PC-9 (cell line): ENCODE results near the gene RER1. TPM values are rescaled to one million over a fixed set of nuclear protein-coding genes. Genes with fewer than 3 reads are reported as not detected.

Experiments used
- BruUV-seq: library from RNA; stranded (reverse); fragments of 400-500 nt; replicated peaks from 2 replicates; lab custom pipeline; 2021; lab: Mats Ljungman, UMichigan
- CTCF ChIA-PET: fragments of 300-600 bp; sonication (Branson Sonifier 250); formaldehyde crosslinking; loops from one replicate; lab custom pipeline; 2022; ENCODE audit warnings: antibody characterized with exemption; lab: Charles Lee
- POLR2A ChIA-PET: fragments of 300-600 bp; sonication (Branson Sonifier 250); formaldehyde crosslinking; loops from one replicate; lab custom pipeline; 2022; ENCODE audit warnings: antibody characterized with exemption; ENCODE audit not compliant: unreplicated experiment; lab: Charles Lee
- DNase-seq, 2 experiments: peaks; one replicate each; pipeline versions ENCODE4 v3.0.0 to v3.0.0-alpha.2; 2015 to 2022; ENCODE audit warnings: mixed read lengths in 1 of 2
- H2AFZ ChIP-seq: fragments of 200-600 bp; sonication (generic); 2 replicates; pipeline ENCODE4 v1.8.1; 2017; ENCODE audit warnings: antibody characterized with exemption
- H3F3A ChIP-seq: fragments of 200-600 bp; sonication (generic); 2 replicates; pipeline ENCODE4 v1.8.1; 2017; ENCODE audit warnings: antibody characterized with exemption, mild to moderate bottlenecking, low read depth; ENCODE audit not compliant: insufficient read depth
- H3K27ac ChIP-seq: fragments of 200-600 bp; sonication (generic); 2 replicates; pipeline ENCODE4 v1.6.1; 2016; ENCODE audit warnings: mixed run types
- H3K27me3 ChIP-seq: fragments of 200-600 bp; sonication (generic); 2 replicates; pipeline ENCODE4 v1.6.1; 2016; ENCODE audit warnings: low read depth, mixed run types; ENCODE audit not compliant: insufficient read depth
- H3K36me3 ChIP-seq: fragments of 200-600 bp; sonication (generic); 2 replicates; pipeline ENCODE4 v1.6.1; 2016; ENCODE audit warnings: low read depth, mixed run types
- H3K4me1 ChIP-seq: fragments of 200-600 bp; sonication (generic); replicated peaks from 2 replicates; pipeline ENCODE4 v1.6.1; 2016; ENCODE audit warnings: mixed run types; ENCODE audit not compliant: insufficient read depth
- H3K4me2 ChIP-seq: fragments of 200-600 bp; sonication (generic); 2 replicates; pipeline ENCODE4 v1.6.1; 2017; ENCODE audit warnings: mixed run types
- H3K4me3 ChIP-seq: fragments of 200-600 bp; sonication (generic); 2 replicates; pipeline ENCODE4 v1.6.1; 2016; ENCODE audit warnings: mixed run types
- H3K79me2 ChIP-seq: fragments of 200-600 bp; sonication (generic); 2 replicates; pipeline ENCODE4 v1.6.1; 2017; ENCODE audit warnings: low read depth, mixed run types
- H3K9me2 ChIP-seq: fragments of 200-600 bp; sonication (generic); 2 replicates; pipeline ENCODE4 v1.8.1; 2017; ENCODE audit warnings: mild to moderate bottlenecking; ENCODE audit not compliant: insufficient read depth
- H3K9me3 ChIP-seq: fragments of 200-600 bp; sonication (generic); 2 replicates; pipeline ENCODE4 v1.8.1; 2016; ENCODE audit warnings: low read depth; ENCODE audit not compliant: insufficient read depth
- H4K20me1 ChIP-seq: fragments of 200-600 bp; sonication (generic); 2 replicates; pipeline ENCODE4 v1.8.1; 2017; ENCODE audit not compliant: insufficient read depth
- CTCF ChIP-seq: fragments of 200-600 bp; sonication (generic); conservative IDR thresholded peaks from 2 replicates; pipeline ENCODE4 v1.6.1; 2017; ENCODE audit warnings: mixed run types, antibody characterized with exemption, mild to moderate bottlenecking, moderate library complexity
- EZH2 ChIP-seq: fragments of 200-600 bp; sonication (generic); IDR thresholded peaks from 2 replicates; pipeline ENCODE4 v1.8.0; 2017; ENCODE audit warnings: antibody characterized with exemption, low read depth
- intact Hi-C: fragments of 100-400 bp; cut with micrococcal nuclease; formaldehyde crosslinking; loops from one replicate; pipeline ENCODE4 v1.10.0; 2022; ENCODE audit not compliant: unreplicated experiment
- total RNA-seq: library from RNA; stranded (reverse); gene quantifications from 2 replicates; pipeline ENCODE4 v1.2.3, GENCODE V29; 2021

Gene RER1
- total RNA-seq, 1 experiment from 2014 or later = 131 TPM

GRCh38 chr1:2402420-2402819 lies 10.8 kb downstream of the RER1 start:
- TF ChIP-seq EZH2 (no peak), CTCF (no peak)
- no TSS peak for BruUV-seq
- H3K4me3 ChIP-seq = no peak overlapping the region
- H3K9me2 ChIP-seq = no peaks in the 10 kb centered on the region
- POLR2A ChIA-PET = no interaction called here
- no peak overlapping the region for H3K4me2 ChIP-seq
- no peaks in the 10 kb centered on the region for H3K9me3 ChIP-seq
- H3K79me2 ChIP-seq = no peaks in the 10 kb centered on the region
- peaks cover 38% of the 10 kb centered on the region; the same call in 1 of the 2 replicates for H3F3A ChIP-seq
- no peaks in the 10 kb centered on the region for H3K4me1 ChIP-seq
- intact Hi-C loops = no loop called here
- H3K27ac ChIP-seq = no peak overlapping the region
- peaks cover 28% of the 10 kb centered on the region; the same call in 1 of the 2 replicates for H4K20me1 ChIP-seq
- no peaks in the 10 kb centered on the region for H3K27me3 ChIP-seq
- H3K36me3 ChIP-seq = no peaks in the 10 kb centered on the region
- CTCF ChIA-PET = no interaction called here
- DNase-seq = peak in 1 of 2 experiments; percentile 11
- no peak overlapping the region for H2AFZ ChIP-seq

- no TSS peak for BruUV-seq
- TF ChIP-seq EZH2 (no peak), CTCF (no peak)
- peak in 1 of 2 experiments; percentile 26 for DNase-seq
- no peaks in the 10 kb centered on the region for H3K4me1 ChIP-seq
- no peaks in the 10 kb centered on the region for H3K36me3 ChIP-seq
- H3K4me3 ChIP-seq = no peak overlapping the region
- peaks cover 38% of the 10 kb centered on the region; the same call in 1 of the 2 replicates for H3F3A ChIP-seq
- ChIA-PET POLR2A (interaction anchor here (0.6 kb wide), 1 partner anchor 20 kb away, joined by 3 read pairs; no protein-coding TSS in a partner anchor), CTCF (no interaction called here)
- intact Hi-C loops = no loop called here
- no peak overlapping the region for H3K4me2 ChIP-seq
- no peaks in the 10 kb centered on the region for H3K79me2 ChIP-seq
- no peaks in the 10 kb centered on the region for H3K9me3 ChIP-seq
- no peak overlapping the region for H2AFZ ChIP-seq
- no peaks in the 10 kb centered on the region for H3K27me3 ChIP-seq
- H3K27ac ChIP-seq = no peak overlapping the region
- H3K9me2 ChIP-seq = no peaks in the 10 kb centered on the region
- peaks cover 28% of the 10 kb centered on the region; the same call in 1 of the 2 replicates for H4K20me1 ChIP-seq
These were observed 11.6 kb downstream of the RER1 start for GRCh38 chr1:2403273-2403672.

- H4K20me1 ChIP-seq = peaks cover 28% of the 10 kb centered on the region; the same call in 1 of the 2 replicates
- TF ChIP-seq CTCF = no peak
- TF ChIP-seq EZH2 = no peak
- H3K4me2 ChIP-seq = no peak overlapping the region
- H3K9me3 ChIP-seq = no peaks in the 10 kb centered on the region
- H3K9me2 ChIP-seq = no peaks in the 10 kb centered on the region
- BruUV-seq = no TSS peak
- no peaks in the 10 kb centered on the region for H3K36me3 ChIP-seq
- intact Hi-C loops = no loop called here
- CTCF ChIA-PET = no interaction called here
- H2AFZ ChIP-seq = no peak overlapping the region
- H3K27me3 ChIP-seq = no peaks in the 10 kb centered on the region
- no peaks in the 10 kb centered on the region for H3K79me2 ChIP-seq
- H3F3A ChIP-seq = peaks cover 29% of the 10 kb centered on the region; the same call in 1 of the 2 replicates
- no peaks in the 10 kb centered on the region for H3K4me1 ChIP-seq
- DNase-seq = peak in 1 of 2 experiments; percentile 30
- POLR2A ChIA-PET = no interaction called here
- no peak overlapping the region for H3K4me3 ChIP-seq
- no peak overlapping the region for H3K27ac ChIP-seq
These were observed 12.7 kb downstream of the RER1 start for GRCh38 chr1:2404142-2404889.
